Rectal smooth muscle tissue (tissue), 1 donor: ENCODE measurements around the gene GNAL.
"Not testable (repeated sequence)": the region's sequence is repeated elsewhere in the genome, so short reads cannot be mapped to it uniquely, and the experiment has no call there.

ENCODE experiments used
- H3K27ac ChIP-seq: one replicate; pipeline ENCODE4 v1.7.0; 2013; ENCODE audit warnings: low read depth, low read length, inconsistent platforms
- H3K27me3 ChIP-seq: one replicate; pipeline ENCODE4 v1.7.0; 2013; ENCODE audit warnings: low read length; ENCODE audit not compliant: control insufficient read depth, insufficient read depth
- H3K36me3 ChIP-seq: one replicate; pipeline ENCODE4 v1.7.0; 2013; ENCODE audit warnings: low read length; ENCODE audit not compliant: control insufficient read depth, insufficient read depth
- H3K4me1 ChIP-seq: one replicate; pipeline ENCODE4 v1.7.0; 2013; ENCODE audit warnings: low read length; ENCODE audit not compliant: control insufficient read depth, insufficient read depth
- H3K4me3 ChIP-seq: one replicate; pipeline ENCODE4 v1.7.0; 2013; ENCODE audit warnings: low read length
- H3K9ac ChIP-seq: one replicate; pipeline ENCODE4 v1.7.0; 2013; ENCODE audit warnings: low read length

Gene GNAL

GRCh38 chr18:11672846-11673454 is 16.1 kb upstream of the GNAL start:
- H3K36me3 ChIP-seq = no peaks in the 10 kb centered on the region
- no peak overlapping the region for H3K9ac ChIP-seq
- H3K4me1 ChIP-seq = no peaks in the 10 kb centered on the region
- H3K27me3 ChIP-seq = no peaks in the 10 kb centered on the region
- no peak overlapping the region for H3K27ac ChIP-seq
- no peak overlapping the region for H3K4me3 ChIP-seq

- no peaks in the 10 kb centered on the region for H3K36me3 ChIP-seq
- H3K27ac ChIP-seq = no peak overlapping the region
Observed at GRCh38 chr18:11673560-11673959, 15.5 kb upstream of the GNAL start.

GRCh38 chr18:11674119-11674518 is 14.9 kb upstream of the GNAL start:
- Histone ChIP-seq H3K36me3 (no peaks in the 10 kb centered on the region), H3K27me3 (no peaks in the 10 kb centered on the region), H3K27ac (no peak overlapping the region), H3K4me1 (no peaks in the 10 kb centered on the region), H3K9ac (no peak overlapping the region), H3K4me3 (no peak overlapping the region)

More at GRCh38 chr18:11673560-11673959, 15.5 kb upstream of the GNAL start:
- Histone ChIP-seq H3K27me3 (no peaks in the 10 kb centered on the region), H3K4me1 (no peaks in the 10 kb centered on the region), H3K4me3 (no peak overlapping the region), H3K9ac (no peak overlapping the region)

- no peaks in the 10 kb centered on the region for H3K36me3 ChIP-seq
- H3K27ac ChIP-seq = no peak overlapping the region
- no peaks in the 10 kb centered on the region for H3K4me1 ChIP-seq
- H3K9ac ChIP-seq = no peak overlapping the region
- H3K27me3 ChIP-seq = no peaks in the 10 kb centered on the region
- no peak overlapping the region for H3K4me3 ChIP-seq
Observed at GRCh38 chr18:11676386-11676785, 12.7 kb upstream of the GNAL start.

- no peaks in the 10 kb centered on the region for H3K27me3 ChIP-seq
- H3K4me3 ChIP-seq = no peak overlapping the region
- H3K27ac ChIP-seq = no peak overlapping the region
- H3K36me3 ChIP-seq = no peaks in the 10 kb centered on the region
- H3K4me1 ChIP-seq = no peaks in the 10 kb centered on the region
- no peak overlapping the region for H3K9ac ChIP-seq
Observed at GRCh38 chr18:11676867-11677266, 12.2 kb upstream of the GNAL start.

- Histone ChIP-seq H3K9ac (no peak overlapping the region), H3K27ac (no peak overlapping the region), H3K4me3 (no peak overlapping the region), H3K36me3 (no peaks in the 10 kb centered on the region), H3K27me3 (no peaks in the 10 kb centered on the region), H3K4me1 (no peaks in the 10 kb centered on the region)
Observed at GRCh38 chr18:11678211-11678610, 10.9 kb upstream of the GNAL start.

GRCh38 chr18:11689669-11690565 is 853 bp downstream of the GNAL start:
- H3K9ac ChIP-seq = no peak overlapping the region
- H3K27ac ChIP-seq = peak overlapping the region; percentile 77
- H3K4me1 ChIP-seq = peaks cover 5% of the 10 kb centered on the region
- peak overlapping the region; percentile 74 for H3K4me3 ChIP-seq
- H3K36me3 ChIP-seq = no peaks in the 10 kb centered on the region
- peaks cover 2% of the 10 kb centered on the region for H3K27me3 ChIP-seq

- H3K4me1 ChIP-seq, H3K27me3 ChIP-seq: not testable (repeated sequence)
Observed at GRCh38 chr18:11690660-11691059, 1.6 kb downstream of the GNAL start.

GRCh38 chr18:11695736-11696135 is 6.7 kb downstream of the GNAL start:
- no peaks in the 10 kb centered on the region for H3K4me1 ChIP-seq

More at GRCh38 chr18:11690660-11691059, 1.6 kb downstream of the GNAL start:
- not testable (repeated sequence) for H3K9ac ChIP-seq, H3K4me3 ChIP-seq, H3K36me3 ChIP-seq, H3K27ac ChIP-seq

GRCh38 chr18:11696451-11696850 is 7.4 kb downstream of the GNAL start:
- H3K4me1 ChIP-seq = no peaks in the 10 kb centered on the region
- H3K4me3 ChIP-seq = no peak overlapping the region
- H3K27me3 ChIP-seq = no peaks in the 10 kb centered on the region
- no peak overlapping the region for H3K27ac ChIP-seq
- no peak overlapping the region for H3K9ac ChIP-seq
- H3K36me3 ChIP-seq = no peaks in the 10 kb centered on the region

More at GRCh38 chr18:11695736-11696135, 6.7 kb downstream of the GNAL start:
- Histone ChIP-seq H3K9ac (no peak overlapping the region), H3K27ac (no peak overlapping the region), H3K36me3 (no peaks in the 10 kb centered on the region), H3K4me3 (no peak overlapping the region), H3K27me3 (no peaks in the 10 kb centered on the region)

GRCh38 chr18:11700876-11701275 is 11.8 kb downstream of the GNAL start:
- Histone ChIP-seq H3K36me3 (no peaks in the 10 kb centered on the region), H3K4me1 (no peaks in the 10 kb centered on the region), H3K27me3 (no peaks in the 10 kb centered on the region), H3K27ac (no peak overlapping the region), H3K9ac (no peak overlapping the region), H3K4me3 (no peak overlapping the region)

GRCh38 chr18:11710578-11710977 is 21.5 kb downstream of the GNAL start:
- H3K27ac ChIP-seq = no peak overlapping the region
- H3K9ac ChIP-seq = no peak overlapping the region
- no peak overlapping the region for H3K4me3 ChIP-seq
- H3K4me1 ChIP-seq = no peaks in the 10 kb centered on the region
- H3K27me3 ChIP-seq = no peaks in the 10 kb centered on the region
- no peaks in the 10 kb centered on the region for H3K36me3 ChIP-seq
